GM21529 (cell line): ENCODE measurements around the gene HACD4.
"Not testable (repeated sequence)": the region's sequence is repeated elsewhere in the genome, so short reads cannot be mapped to it uniquely, and the experiment has no call there.

Experiments used
- ATAC-seq: cut with Tn5 transposase; IDR thresholded peaks from one replicate; pipeline ENCODE4 v1.9.1; 2021; ENCODE audit not compliant: unreplicated experiment

Gene HACD4

GRCh38 chr9:20973246-20973947, 58.0 kb downstream of the HACD4 start:
- not testable (repeated sequence) for ATAC-seq

GRCh38 chr9:20972684-20973083, 58.8 kb downstream of the HACD4 start:
- ATAC-seq: no peak

GRCh38 chr9:20962536-20963225, 68.8 kb downstream of the HACD4 start:
- ATAC-seq: no peak

GRCh38 chr9:20950707-20951106, 80.7 kb downstream of the HACD4 start:
- ATAC-seq: no peak
